ENCODE results near the gene OVOL3.
A peak's percentile ranks its signal among the peaks of the same experiment; 100 is the strongest.

OVOL3 gene

GRCh38 chr19:36099166-36099785 lies 11.7 kb upstream of the OVOL3 start:
- DNase-seq = no peak

GRCh38 chr19:36100476-36100875 lies 10.5 kb upstream of the OVOL3 start:
- DNase-seq = peak in 3 of 56 donors; percentile 16 to 30 (median 16)

DNA sequence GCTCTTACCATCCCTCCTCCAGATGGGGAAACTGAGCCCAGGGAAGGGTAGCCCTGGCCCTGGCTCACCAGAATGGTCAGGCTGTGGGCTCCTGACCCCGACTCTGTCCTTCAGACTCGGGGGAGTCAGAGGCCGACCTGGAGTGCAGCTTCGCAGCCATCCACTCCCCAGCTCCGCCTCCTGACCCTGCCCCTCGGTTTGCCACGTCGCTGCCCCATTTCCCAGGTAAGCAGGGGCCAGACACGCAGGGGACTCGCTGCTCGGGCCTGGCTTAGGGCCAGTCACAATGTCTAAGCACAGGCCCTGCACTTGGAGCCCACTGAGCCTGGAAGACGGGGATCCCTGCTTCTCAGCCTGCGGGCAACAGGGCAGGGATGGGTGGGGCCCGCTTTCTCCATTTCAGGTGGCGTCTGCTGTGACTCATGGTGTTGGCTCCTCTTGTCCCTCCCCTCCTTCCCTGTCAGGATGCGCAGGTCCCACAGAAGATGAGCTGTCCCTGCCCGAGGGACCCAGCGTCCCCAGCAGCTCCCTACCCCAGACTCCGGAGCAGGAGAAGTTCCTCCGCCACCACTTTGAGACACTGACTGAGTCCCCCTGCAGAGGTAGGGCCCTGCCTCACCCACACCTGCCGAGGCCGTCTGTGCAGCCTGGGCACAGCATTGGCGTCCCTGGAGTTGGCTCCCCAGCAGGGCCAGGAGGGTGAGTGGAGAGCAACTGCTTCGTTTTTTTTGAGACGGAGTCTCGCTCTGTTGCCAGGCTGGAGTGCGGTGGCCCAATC lies 9.2 kb upstream of the OVOL3 start:
- no peak for DNase-seq

GRCh38 chr19:36103040-36103626 lies 7.8 kb upstream of the OVOL3 start:
- DNase-seq = no peak

DNA sequence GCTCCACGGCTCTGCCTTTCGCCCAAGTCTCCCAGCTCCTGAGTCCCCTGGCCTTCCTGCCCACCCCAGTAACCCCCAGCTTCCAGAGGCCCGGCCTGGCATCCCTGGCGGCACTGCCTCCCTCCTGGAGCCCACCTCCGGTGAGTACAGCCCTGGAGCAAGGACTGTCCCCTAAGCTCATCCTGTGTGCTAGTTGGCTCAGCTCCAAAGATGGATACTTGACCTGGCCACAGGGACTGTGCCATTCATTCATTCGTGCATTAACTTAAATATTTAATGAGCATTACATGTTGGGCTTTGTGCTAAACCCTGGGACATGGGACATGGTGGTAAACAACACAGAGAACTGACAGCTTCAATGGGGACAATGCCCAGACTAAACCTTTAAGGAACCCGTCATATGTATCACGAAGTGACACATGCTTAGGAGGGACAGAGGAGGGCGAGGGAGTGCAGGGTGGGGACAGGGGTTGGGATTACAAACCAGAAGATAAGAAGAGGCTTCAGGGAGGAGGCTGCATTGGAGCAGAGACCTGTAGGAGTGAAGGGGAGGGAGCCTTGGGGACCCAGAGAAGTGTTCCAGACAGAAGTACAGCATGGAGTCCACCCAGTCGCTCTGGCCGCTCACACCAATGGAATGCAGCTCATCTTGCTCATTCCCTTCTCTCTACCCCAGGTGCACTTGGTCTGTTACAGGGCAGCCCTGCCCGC lies 6.9 kb upstream of the OVOL3 start:
- DNase-seq = no peak

GRCh38 chr19:36106441-36106840 lies 4.5 kb upstream of the OVOL3 start:
- DNase-seq = no peak

DNA sequence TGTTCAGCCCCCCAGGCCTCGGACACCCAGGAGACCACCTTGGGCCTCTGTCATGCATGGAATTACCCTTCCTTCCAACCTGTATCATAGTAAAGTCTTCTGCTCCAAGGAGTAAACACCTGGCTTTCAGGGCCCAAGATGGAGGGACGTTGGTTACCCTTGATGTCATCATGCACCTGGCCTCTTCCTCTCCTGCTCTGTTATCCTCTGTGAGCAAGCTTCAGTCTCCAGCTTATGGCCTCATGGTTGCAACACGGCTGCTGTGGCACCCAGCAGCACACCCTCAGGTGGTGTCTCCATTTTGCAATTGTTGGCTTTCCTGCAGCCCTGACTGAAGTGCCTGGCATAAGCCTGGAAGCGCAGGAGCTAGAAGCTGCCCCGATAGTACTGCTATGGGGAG lies 4.0 kb upstream of the OVOL3 start:
- no peak for DNase-seq

GRCh38 chr19:36108684-36109083 lies 2.3 kb upstream of the OVOL3 start:
- no peak for DNase-seq

GRCh38 chr19:36111200-36111539 lies 227 bp downstream of the OVOL3 start:
- no peak for DNase-seq

DNA sequence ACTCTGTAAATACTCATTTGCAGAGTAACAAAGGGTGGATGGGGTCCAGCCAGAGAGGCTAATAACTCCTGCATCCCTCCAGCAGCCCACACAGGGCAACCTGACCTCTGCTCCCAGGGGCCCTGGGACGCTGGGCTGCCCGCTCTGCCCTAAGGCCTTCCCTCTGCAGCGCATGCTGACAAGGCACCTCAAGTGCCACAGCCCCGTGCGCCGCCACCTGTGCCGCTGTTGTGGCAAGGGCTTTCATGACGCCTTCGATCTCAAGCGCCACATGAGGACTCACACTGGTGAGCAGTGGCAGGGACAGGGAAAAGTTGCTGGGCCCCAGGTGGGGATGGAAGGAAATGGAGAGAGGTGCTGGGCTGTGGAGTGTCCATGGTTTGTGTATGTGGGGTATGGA lies 1.7 kb downstream of the OVOL3 start:
- DNase-seq = no peak

GRCh38 chr19:36113425-36113824 lies 2.5 kb downstream of the OVOL3 start:
- DNase-seq = no peak

DNA sequence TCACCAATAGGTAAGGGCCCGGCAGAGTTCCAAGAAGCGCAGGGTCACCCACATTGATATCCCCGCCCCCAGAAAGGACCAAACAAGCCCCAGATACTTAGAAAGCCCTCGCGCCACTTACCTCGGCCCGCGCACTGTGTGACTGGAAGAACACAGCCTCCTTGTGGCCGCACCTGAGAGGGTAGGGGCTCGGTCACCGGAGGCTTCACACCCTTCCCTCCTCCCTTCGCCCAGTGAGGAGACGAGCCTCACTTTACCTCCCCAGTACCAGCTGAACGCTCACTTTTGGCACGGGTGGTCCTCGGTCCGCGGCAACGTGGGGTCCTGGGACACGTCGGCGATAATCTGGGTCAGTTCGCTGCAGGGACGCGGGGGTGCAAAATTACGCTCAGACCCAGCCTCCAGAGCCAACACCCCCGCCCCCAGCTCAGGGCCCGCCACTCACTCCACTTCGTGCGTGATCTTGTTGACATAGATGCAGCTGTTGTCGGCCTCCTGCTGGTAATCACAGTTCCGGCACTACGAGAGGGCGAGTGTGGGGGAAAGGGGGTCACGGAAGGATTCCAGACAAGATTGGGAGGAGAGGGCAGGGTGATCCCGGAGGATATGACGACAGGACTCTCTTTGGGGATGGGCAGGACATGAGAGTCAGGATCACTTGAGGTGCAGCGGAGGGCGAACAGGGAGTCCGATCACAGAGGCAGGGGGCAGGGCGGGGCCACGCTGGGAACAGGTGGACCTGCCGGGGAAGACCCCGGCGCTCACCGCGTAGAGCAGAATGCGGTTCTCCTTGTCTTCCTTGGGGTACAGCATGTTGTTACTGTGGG lies 3.2 kb downstream of the OVOL3 start:
- peak in 16 of 56 donors; percentile 28 to 70 (median 50) for DNase-seq

GRCh38 chr19:36114721-36115452 lies 3.9 kb downstream of the OVOL3 start, which contains the start of gene POLR2I:
TSS of gene POLR2I (minus strand) at chr19:36114875. CDS start at chr19:36114856, 19 bp downstream.
- peak; percentile 89 to 100 (median 99) for DNase-seq

GRCh38 chr19:36115453-36116343 lies 4.8 kb downstream of the OVOL3 start, which contains the start of gene TBCB:
TSS of gene TBCB (plus strand) at chr19:36115468. CDS start at chr19:36115561, 93 bp downstream.
- DNase-seq = peak in 3 of 56 donors; percentile 56 to 83 (median 57)

DNA sequence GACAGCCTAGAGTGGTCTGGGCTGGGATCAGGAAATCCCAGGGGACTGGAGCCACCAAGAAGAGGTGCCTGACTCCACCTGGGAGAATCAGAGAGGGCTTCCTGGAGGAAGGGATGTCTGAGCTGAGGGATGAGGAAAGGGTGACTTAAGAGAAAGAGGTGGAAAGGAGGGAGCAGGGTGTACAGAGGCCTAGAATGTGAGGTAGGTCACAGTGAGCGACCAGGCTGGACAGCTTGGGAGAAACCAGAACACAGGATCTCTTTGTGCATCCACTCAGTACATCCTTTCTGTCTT lies 5.3 kb downstream of the OVOL3 start:
- DNase-seq = no peak

DNA sequence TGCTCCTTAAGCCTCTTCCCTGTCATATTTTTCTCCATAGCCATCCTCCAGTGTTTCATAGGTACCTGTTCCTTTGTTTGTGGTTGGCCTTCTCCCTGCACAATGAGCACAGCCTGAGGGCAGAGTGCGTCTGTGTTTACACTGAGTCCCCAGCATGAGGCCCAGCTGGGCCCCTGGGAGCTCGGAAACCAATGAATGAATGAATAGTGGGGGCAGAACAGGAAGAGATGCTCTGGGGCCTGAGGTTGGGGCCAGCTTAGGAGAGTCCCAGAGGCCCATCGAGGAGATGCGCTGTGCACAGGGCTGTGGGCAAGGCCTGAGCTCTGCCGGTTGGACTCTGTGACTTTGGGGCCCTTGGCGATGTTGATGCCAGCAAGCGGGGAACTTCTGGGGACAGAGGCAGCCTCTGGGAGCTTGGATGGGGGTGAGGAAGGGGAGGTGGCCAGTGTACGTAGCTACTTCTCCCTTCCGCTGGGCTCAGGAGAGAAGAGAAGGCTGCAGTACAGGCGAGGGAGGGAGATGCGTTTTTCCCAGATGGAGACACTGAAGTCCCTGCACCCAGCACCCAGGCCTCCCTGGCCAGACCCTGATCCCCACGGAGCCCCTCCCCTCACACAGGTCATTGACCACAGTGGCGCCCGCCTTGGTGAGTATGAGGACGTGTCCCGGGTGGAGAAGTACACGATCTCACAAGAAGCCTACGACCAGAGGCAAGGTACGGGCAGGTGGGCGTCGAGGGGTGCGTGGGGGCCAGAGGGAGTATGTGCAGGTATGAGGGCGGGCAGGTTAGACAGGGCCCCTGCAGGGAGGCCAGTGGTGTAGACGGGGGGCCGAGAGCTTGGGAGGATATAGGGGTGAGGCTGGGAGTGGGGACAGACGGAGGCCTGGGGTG lies 9.4 kb downstream of the OVOL3 start:
- no peak for DNase-seq

DNA sequence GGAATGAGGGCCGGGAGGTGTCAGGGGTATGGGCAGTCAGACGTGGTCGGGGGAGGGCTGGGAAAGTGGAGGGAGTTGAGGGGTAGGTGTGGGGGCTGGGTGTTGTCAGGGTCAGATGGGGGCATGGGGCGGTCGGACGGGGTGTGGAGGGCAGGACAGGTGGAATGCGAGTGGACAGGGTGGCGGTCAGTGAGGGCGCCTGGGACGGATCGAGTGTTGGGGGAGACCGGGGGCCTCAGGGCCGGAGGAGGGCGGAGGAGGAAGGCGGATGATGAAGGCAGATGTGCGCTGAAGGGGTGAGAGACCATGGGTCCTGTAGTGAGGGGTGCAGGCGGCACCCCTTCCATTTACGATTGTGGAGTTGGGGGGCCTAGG lies 10.0 kb downstream of the OVOL3 start:
- no peak for DNase-seq

DNA sequence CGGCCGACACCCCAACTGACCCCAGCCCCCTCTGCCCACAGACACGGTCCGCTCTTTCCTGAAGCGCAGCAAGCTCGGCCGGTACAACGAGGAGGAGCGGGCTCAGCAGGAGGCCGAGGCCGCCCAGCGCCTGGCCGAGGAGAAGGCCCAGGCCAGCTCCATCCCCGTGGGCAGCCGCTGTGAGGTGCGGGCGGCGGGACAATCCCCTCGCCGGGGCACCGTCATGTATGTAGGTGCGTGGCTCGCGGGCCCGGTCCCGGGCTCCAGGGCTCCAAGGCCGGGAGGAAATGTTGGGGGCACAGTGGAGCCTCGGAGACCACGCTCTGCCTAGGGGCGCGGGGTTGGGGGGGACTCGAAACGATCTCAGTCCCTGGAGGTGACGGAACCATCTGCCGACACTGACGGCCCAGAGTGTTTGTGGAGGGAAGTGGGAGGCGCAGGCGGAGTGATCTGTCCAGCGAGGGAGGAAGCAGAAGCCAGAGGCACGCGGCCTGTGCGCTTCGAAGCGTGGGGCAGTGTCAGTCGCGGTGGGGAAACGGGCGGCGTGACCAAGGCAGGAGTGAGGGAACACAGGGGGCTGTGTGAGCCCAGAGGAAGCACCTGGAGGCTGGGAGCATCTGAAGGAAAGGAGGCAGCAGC lies 10.7 kb downstream of the OVOL3 start:
- no peak for DNase-seq

All from amygdala (tissue), 56 donors.